ENCODE measurements around the gene SELL.

- TF ChIP-seq CTCF (conservative IDR thresholded peaks at IDR 0.05; ENCODE audit: low read depth in 2 of 2) (no peak), ZNF114 (CRISPR knock-in tag; IDR thresholded peaks at IDR 0.05) (no peak), EZH2 (IDR thresholded peaks at IDR 0.05; ENCODE audit: low read depth, unreplicated experiment) (no peak), POLR2AphosphoS5 (IDR thresholded peaks at IDR 0.05; ENCODE audit: low read depth) (no peak), REST (IDR thresholded peaks at IDR 0.05; ENCODE audit: unreplicated experiment) (no peak), EZH2phosphoT487 (IDR thresholded peaks at IDR 0.05; ENCODE audit: unreplicated experiment) (no peak), CREB1 (CRISPR knock-in tag; IDR thresholded peaks at IDR 0.05; ENCODE audit: low read depth) (no peak)
Measured at GRCh38 chr1:169692756-169693460, 18.5 kb downstream of the SELL start.

Measured in GM23338 (cell line).